ENCODE measurements around the gene ADCY5. TPM values are rescaled to one million over a fixed set of nuclear protein-coding genes. Genes with fewer than 3 reads are reported as not detected.

Gene ADCY5
- polyA plus RNA-seq, 2 of the 4 experiments (the other 2 are of a cell fraction), result 0.57 to 0.68 TPM

GRCh38 chr3:123331651-123332050 lies 117.2 kb downstream of the ADCY5 start (continued):
- TF ChIP-seq RCOR1 (IDR thresholded peaks at IDR 0.05; ENCODE audit: low read depth, low read length), result no peak

- Histone ChIP-seq H3K4me2 (no peak overlapping the region), H3K4me3 (no peak overlapping the region), H3K9me3 (no peaks in the 10 kb centered on the region), H3K27ac (no peak overlapping the region), H3K4me1 (no peaks in the 10 kb centered on the region)
- DNase-seq (ENCODE audit: low read depth in 1 of 2, low spot score in 1 of 2), result no peak
- ChIA-PET CTCF (interaction anchor here (0.7 to 12.1 kb wide), 8 partner anchors 10 to 245 kb away, joined by 3 to 189 read pairs (median 4); no protein-coding TSS in a partner anchor), POLR2A (no interaction called here)
- ATAC-seq, result no peak
- WGBS (ENCODE audit: missing lambda C conversion rate), result 70% methylated on average over 8 of the region's 8 CpGs
- no peak for TF ChIP-seq NPAS2 (CRISPR knock-in tag; IDR thresholded peaks at IDR 0.05; ENCODE audit: borderline replicate concordance)
- no peak for TF ChIP-seq REST (IDR thresholded peaks at IDR 0.05)
- TF ChIP-seq POLR2A (IDR thresholded peaks at IDR 0.05; ENCODE audit: low read length), result no peak
- no peak for TF ChIP-seq JUNB (IDR thresholded peaks at IDR 0.05)
- TF ChIP-seq ELK1 (IDR thresholded peaks at IDR 0.05; ENCODE audit: low read depth, low read length), result no peak
- TF ChIP-seq EHF (CRISPR knock-in tag; IDR thresholded peaks at IDR 0.05), result no peak
- no peak for TF ChIP-seq RAD21 (conservative IDR thresholded peaks at IDR 0.05 in 1 of 2, IDR thresholded peaks at IDR 0.05 in 1 of 2)
- TF ChIP-seq CBX8 (IDR thresholded peaks at IDR 0.05), result no peak
- FAIRE-seq, result no peak
Observed at GRCh38 chr3:123331006-123331405, 117.9 kb downstream of the ADCY5 start.

- ChIA-PET CTCF (interaction anchor here (0.7 to 12.1 kb wide), 9 partner anchors 10 to 245 kb away, joined by 3 to 189 read pairs (median 11); no protein-coding TSS in a partner anchor), POLR2A (no interaction called here)
- H3K4me3 ChIP-seq, result no peak overlapping the region
- no peak overlapping the region for H3K27ac ChIP-seq
- TF ChIP-seq EHF (CRISPR knock-in tag; IDR thresholded peaks at IDR 0.05), result no peak
- TF ChIP-seq SREBF2 (IDR thresholded peaks at IDR 0.05), result no peak
- TF ChIP-seq RAD21 (conservative IDR thresholded peaks at IDR 0.05 in 1 of 2, IDR thresholded peaks at IDR 0.05 in 1 of 2), result no peak
- no peak for TF ChIP-seq HOXA7 (CRISPR knock-in tag; IDR thresholded peaks at IDR 0.05)
- no peaks in the 10 kb centered on the region for H3K4me1 ChIP-seq
- ATAC-seq, result no peak
- 73% methylated on average over 15 of the region's 15 CpGs for WGBS (ENCODE audit: missing lambda C conversion rate)
- H3K9me3 ChIP-seq, result no peaks in the 10 kb centered on the region
- DNase-seq (ENCODE audit: low read depth in 1 of 2, low spot score in 1 of 2), result no peak
- no peak for FAIRE-seq
- no peak overlapping the region for H3K4me2 ChIP-seq
Observed at GRCh38 chr3:123330441-123330991, 118.4 kb downstream of the ADCY5 start.

GRCh38 chr3:123329636-123330340 lies 119.1 kb downstream of the ADCY5 start:
- H3K4me2 ChIP-seq, result no peak overlapping the region
- no peak for FAIRE-seq
- TF ChIP-seq POLR2A (IDR thresholded peaks at IDR 0.05; ENCODE audit: low read length) (no peak), ZFP36 (IDR thresholded peaks at IDR 0.05; ENCODE audit: borderline replicate concordance, partially characterized antibody) (no peak), KDM5A (IDR thresholded peaks at IDR 0.05) (no peak), BHLHE40 (IDR thresholded peaks at IDR 0.05; ENCODE audit: low read depth, low read length) (no peak), ZNF302 (CRISPR knock-in tag; IDR thresholded peaks at IDR 0.05) (no peak), CEBPB (IDR thresholded peaks at IDR 0.05) (no peak), ELK1 (IDR thresholded peaks at IDR 0.05; ENCODE audit: low read depth, low read length) (no peak), SREBF2 (IDR thresholded peaks at IDR 0.05) (no peak), HMGXB4 (CRISPR knock-in tag; IDR thresholded peaks at IDR 0.05; ENCODE audit: borderline replicate concordance) (no peak), TP53 (CRISPR knock-in tag; IDR thresholded peaks at IDR 0.05) (no peak), ZC3H11A (IDR thresholded peaks at IDR 0.05) (no peak), CBX8 (IDR thresholded peaks at IDR 0.05) (no peak), HOXB13 (CRISPR knock-in tag; IDR thresholded peaks at IDR 0.05; ENCODE audit: low read depth) (no peak), MAFK (IDR thresholded peaks at IDR 0.05; ENCODE audit: partially characterized antibody) (no peak), HOXB5 (CRISPR knock-in tag; IDR thresholded peaks at IDR 0.05) (no peak), HEYL (CRISPR knock-in tag; IDR thresholded peaks at IDR 0.05) (no peak)

More at GRCh38 chr3:123329636-123330340, 119.1 kb downstream of the ADCY5 start:
- no peak overlapping the region for H3K27ac ChIP-seq
- no peaks in the 10 kb centered on the region for H3K9me3 ChIP-seq
- ChIA-PET CTCF (interaction anchor here (0.6 to 12.1 kb wide), 38 partner anchors 9 to 343 kb away, joined by 3 to 189 read pairs (median 4); no protein-coding TSS in a partner anchor), POLR2A (no interaction called here)
- no peak overlapping the region for H3K4me3 ChIP-seq
- ATAC-seq, result no peak
- 62% methylated on average over 9 of the region's 10 CpGs for WGBS (ENCODE audit: missing lambda C conversion rate)
- no peaks in the 10 kb centered on the region for H3K4me1 ChIP-seq
- no peak for DNase-seq (ENCODE audit: low read depth in 1 of 2, low spot score in 1 of 2)

Data from A549 (cell line).